GM12891 (cell line): ENCODE results near the gene COPG1.

Experiments
- PAX5 ChIP-seq: IDR thresholded peaks from 2 replicates; pipeline ENCODE4 v1.6.1; 2011; ENCODE audit warnings: low read length, moderate library complexity, mild to moderate bottlenecking; ENCODE audit not compliant: insufficient read depth, severe bottlenecking
- POLR2A ChIP-seq: IDR thresholded peaks from 2 replicates; pipeline ENCODE4 v1.6.1; 2011; ENCODE audit warnings: low read depth, low read length, control low read depth
- POLR2AphosphoS5 ChIP-seq: IDR thresholded peaks from 2 replicates; pipeline ENCODE4 v1.6.1; 2011; ENCODE audit warnings: low read depth, low read length, control low read depth
- TAF1 ChIP-seq: IDR thresholded peaks from 2 replicates; pipeline ENCODE4 v1.6.1; 2011; ENCODE audit warnings: low read depth, low read length, control low read depth

- no peak for TF ChIP-seq POLR2A
- TF ChIP-seq POLR2AphosphoS5, result no peak
- no peak for TF ChIP-seq TAF1
- no peak for TF ChIP-seq PAX5
Measured at GRCh38 chr3:129240436-129240835, 9.0 kb upstream of the COPG1 start.
